Stimulated activated CD4-positive, alpha-beta T cell treated with anti-CD3 and anti-CD28 coated beads, Interleukin-4, amount 100 ng/mL, for 24 hours (primary cell): Measurements from ENCODE around the gene NFAT5.
"Not testable (repeated sequence)": the region's sequence is repeated elsewhere in the genome, so short reads cannot be mapped to it uniquely, and the experiment has no call there.

Source experiments
- DNase-seq: peaks from one replicate; pipeline ENCODE4 v3.0.0-alpha.2; 2020

The NFAT5 gene

DNA sequence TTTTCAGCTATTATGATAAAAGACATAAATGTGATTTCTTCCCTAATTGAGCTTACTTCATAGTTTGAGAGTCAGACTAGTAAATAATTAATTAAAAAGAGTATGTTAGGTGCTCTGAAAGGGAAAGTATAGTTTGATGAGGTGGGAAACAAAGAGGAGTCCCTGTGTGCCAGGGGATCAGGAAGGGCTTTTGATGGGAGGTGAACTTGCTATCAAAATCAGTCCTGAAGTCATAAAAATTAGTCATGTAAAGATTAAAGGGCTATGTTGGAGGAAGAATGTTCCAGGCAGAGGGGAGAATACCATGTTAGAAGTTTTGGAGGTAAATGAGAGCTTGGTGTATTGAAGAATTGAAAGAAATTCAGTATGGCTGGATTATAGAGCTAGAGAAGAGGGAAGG lies 31.0 kb downstream of the NFAT5 start:
- no peak for DNase-seq

GRCh38 chr16:69598045-69598444 lies 32.3 kb downstream of the NFAT5 start:
- DNase-seq = no peak

DNA sequence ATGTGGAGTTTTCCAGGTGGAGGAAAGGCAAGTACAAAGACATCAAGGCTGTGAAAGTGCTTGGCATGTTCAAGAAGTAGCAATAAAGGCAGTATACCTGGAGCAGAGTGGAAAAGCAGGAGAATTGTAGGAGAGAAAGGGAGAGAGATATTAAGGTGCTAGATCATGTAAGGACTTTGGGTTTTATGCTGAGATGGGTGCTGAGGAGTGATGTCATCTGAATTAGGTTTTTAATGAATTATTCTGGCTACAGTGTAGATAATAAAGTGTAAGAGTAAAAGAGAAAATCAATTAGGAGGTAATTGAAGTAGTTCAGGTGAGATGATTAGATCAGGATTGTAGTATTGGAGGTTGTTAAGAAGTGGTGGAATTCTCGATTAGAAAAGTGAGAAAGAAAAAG lies 34.0 kb downstream of the NFAT5 start:
- no peak for DNase-seq

GRCh38 chr16:69600202-69600601 lies 34.4 kb downstream of the NFAT5 start:
- no peak for DNase-seq

DNA sequence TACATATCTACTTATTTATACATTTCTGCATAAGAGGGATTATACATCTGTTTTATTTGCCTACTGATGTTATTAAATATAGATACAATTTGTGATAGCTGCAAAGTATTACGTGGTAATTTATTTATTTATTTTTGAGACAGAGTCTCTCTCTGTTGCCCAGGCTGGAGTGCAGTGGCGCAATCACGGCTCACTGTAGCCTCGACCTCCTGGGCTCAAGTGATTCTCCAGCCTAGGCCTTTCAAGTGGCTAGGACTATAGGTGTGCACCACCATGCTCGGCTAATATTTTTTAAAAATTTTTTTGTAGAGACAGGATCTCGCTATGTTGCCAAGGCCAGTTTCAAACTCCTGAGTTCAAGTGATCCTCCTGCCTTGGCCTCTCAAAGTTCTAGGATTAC lies 35.5 kb downstream of the NFAT5 start:
- DNase-seq = no peak

DNA sequence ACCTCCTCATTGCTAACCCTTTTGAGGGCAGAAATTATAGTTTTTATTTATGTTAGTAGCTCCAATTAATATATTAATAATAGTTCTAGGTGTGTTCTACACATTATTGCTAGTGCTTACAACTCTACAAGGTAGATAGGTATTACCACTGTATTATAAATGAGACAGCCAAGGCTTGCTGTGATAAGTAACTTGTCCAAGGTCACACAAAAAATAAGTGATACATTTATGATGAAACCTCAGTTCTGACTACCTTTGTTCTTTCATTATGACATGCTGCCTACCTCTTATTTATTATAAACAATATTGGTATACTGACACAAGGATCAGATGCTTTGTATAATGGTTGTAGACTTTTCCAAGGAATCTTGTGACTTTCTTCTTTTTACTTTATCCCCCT lies 41.2 kb downstream of the NFAT5 start:
- DNase-seq = no peak

GRCh38 chr16:69607674-69608073 lies 41.9 kb downstream of the NFAT5 start:
- DNase-seq = no peak

DNA sequence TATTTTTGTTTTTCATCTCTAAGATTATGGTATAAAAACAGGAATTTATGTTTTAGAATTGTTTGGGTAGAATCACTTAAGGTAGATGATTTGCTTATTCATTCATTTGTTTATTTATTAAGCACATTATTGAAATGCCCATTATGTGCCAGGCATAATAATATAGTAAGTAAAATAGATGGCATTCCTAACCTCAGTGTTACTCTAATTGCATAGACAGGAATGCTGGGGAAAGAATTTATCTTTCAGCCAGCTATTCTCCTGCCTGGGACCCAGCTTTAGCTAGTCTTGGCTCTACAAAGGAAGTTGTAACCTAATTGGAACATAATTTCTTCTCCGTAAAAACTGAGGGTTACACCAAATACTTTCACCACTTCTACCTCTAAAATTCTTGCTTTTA lies 44.6 kb downstream of the NFAT5 start:
- DNase-seq = no peak

DNA sequence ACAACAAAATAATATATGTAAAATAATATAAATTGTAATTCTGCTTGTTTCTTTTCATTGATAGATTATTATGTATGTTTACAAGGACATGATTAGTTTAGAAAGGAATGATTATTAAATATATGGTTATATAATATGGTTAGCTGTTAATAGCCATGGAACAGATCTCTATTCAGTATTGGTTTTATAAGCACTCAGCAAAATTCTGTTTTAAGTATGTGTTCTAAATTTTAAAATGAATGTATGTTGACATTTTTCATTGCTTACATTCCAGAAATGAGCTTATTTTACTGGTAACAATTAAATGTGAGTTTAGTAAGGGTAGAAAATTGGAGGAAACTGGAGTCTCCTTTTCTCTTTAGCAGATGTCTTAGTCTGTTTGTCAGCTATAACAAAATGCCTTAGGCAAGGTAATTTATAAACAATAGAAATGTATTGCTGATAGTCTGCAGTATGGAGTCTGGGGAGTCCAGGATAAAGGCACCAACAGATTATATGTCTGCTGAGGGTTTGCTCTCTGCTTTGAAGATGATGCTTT lies 45.4 kb downstream of the NFAT5 start:
- DNase-seq = no peak

- DNase-seq = no peak
These were observed 47.8 kb downstream of the NFAT5 start for GRCh38 chr16:69613378-69614154.

- no peak for DNase-seq
These were observed 49.8 kb downstream of the NFAT5 start for GRCh38 chr16:69615528-69615927.

DNA sequence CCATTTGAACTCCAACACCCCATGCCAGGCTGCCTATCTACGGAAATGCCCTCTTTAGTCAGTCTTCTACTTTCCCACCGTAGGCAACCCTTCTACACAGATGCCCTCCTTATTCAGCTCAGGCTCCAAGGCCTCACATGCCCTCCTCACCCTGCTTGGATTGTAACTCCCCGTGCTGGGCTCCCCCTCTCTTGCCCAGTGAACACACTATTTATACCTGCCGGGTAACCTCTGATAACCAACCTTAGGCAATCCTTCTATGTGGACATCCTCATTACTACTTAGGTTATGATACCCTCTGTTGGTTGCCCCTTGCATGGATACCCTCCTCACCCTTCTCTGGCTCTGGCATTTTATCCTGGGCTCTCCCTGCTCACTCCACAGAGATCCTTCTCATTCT lies 50.3 kb downstream of the NFAT5 start:
- no peak for DNase-seq

DNA sequence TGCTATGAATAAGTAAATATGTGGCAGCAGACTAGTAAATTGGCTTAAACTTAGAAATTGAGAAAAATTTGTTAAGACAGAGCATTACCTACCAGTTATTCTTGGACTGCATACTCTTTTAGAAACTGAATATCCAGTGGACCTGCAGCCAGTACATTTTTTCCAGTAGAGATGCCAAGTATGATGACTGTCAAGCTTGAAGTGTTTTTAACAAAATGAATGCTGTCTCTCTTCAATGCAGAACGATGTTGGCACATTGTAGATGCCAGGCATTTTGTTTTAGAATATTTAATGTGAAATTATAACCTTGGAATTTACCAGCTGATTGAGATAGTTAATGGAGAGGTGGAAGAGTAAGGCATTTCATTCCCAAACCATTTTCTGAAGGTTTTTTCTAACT lies 52.5 kb downstream of the NFAT5 start:
- DNase-seq = no peak

DNA sequence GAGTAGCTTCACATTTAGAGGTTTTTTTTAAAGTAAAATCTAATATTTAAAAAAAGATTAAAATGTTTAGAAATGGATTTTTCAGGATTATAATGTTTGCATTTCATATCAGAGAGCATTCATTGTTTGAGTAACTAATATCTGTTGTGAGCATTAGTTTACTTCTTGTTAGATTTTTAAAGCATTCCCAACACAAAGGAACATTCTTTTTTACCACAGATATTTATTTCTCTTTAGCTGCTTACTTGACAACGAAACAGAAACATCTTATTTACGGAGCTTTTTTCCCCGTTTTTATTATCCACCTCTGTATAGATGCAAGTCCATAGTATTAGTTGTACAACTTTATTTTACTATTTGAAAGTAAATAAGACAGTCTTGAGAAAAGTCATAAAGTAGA lies 53.0 kb downstream of the NFAT5 start:
- no peak for DNase-seq

- DNase-seq = no peak
These were observed 53.7 kb downstream of the NFAT5 start for GRCh38 chr16:69619514-69619913.

DNA sequence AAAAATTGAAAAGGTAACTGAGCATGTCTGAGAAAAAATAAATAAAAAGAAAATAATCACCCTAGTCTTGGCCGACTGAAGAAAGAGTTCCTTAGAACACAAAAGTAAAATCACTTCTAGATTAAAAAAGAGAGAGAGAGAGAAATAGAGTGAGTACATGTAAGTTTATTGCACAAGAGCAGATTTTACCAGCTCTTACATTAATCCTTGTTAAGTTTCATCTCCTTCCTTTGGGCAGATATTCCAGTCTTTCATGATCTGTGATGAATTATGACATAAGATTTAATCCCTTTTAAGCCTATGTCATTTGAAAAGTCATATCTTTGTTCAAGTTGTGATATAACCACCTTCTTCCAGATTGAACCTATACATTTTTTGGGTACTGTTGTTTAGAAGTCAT lies 54.8 kb downstream of the NFAT5 start:
- no peak for DNase-seq

- no peak for DNase-seq
These were observed 55.5 kb downstream of the NFAT5 start for GRCh38 chr16:69621225-69621624.

DNA sequence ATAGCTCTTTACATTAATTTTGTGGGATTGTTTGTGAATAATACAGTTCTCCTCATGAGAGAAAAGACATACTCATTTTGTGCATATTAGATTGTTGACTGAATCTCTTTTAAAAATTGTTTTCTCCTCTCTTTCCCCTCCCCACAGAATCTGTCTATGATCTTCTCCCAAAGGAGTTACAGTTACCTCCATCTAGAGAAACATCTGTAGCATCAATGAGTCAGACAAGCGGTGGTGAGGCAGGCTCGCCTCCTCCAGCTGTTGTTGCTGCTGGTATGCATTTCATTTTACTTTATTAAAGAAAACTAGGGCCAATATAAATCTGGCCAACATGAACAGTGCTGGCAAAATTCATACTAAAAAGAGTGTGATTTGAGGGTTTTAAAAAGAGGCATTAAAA lies 60.5 kb downstream of the NFAT5 start:
- no peak for DNase-seq

DNA sequence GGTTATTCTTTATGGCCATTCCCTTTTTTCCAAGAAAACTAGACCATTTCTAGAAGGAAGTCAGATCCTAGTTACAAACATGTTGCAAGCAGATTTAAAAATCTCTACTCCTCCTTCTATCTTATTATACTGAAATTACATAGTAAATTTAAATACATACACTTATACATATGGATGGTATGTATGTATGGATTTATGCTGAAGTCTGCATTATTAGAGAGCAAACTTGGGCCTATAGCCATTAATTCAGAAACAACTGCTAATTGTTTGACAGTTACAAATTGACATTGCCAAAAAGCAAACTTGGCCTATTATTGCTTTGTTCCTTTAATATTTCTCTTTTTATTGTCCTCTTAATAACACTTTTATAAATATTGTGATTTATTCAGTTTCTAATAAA lies 67.1 kb downstream of the NFAT5 start:
- DNase-seq = no peak

- no peak for DNase-seq
These were observed 67.6 kb downstream of the NFAT5 start for GRCh38 chr16:69633375-69633774.

DNA sequence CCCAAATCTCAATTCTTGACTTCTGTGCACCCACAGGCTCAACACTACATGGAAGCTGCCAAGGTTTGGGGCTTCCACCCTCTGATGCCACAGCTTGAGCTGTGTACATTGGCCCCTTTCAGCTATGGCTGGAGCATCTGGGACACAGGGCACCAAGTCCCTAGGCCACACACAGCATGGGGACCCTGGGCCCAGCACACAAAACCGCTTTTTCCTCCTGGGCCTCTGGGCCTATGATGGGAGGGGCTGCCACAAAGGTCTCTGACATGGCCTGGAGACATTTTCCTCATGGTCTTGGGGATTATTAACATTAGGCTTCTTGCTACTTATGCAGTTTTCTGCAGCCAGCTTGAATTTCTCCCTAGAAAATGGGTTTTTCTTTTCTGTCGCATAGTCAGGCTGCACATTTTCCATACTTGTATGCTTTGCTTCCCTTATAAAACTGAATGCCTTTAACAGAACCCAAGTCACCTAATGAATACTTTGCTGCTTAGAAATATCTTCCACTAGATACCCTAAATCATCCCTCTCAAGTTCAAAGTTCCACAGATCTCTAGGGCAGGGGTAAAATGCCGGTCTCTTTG lies 70.9 kb downstream of the NFAT5 start:
- not testable (repeated sequence) for DNase-seq

GRCh38 chr16:69637206-69637865 lies 71.6 kb downstream of the NFAT5 start:
- not testable (repeated sequence) for DNase-seq

DNA sequence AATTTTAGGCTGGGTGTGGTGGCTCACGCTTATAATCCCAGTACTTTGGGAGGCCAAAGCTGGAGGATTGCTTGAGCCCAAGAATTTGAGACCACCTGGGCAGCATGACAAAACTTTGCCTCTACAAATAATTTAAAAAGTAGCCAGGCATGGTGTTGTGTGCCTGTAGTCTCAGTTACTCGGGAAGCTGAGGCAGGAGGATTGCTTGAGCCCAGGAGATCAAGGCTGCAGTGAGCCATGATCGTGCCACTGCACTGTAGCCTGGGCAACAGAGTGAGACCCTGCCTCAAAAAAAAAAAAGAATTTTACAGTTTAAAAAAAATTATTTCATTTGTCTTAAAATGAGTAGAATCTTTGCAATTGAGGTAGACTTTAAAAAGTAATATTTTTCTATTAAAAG lies 78.2 kb downstream of the NFAT5 start:
- not testable (repeated sequence) for DNase-seq

- no peak for DNase-seq
These were observed 79.0 kb downstream of the NFAT5 start for GRCh38 chr16:69644790-69645189.
